Neural progenitor cell (in vitro differentiated cells): ENCODE measurements around the gene TMPRSS9.

ENCODE experiments used
- EZH2 ChIP-seq: fragments of 200-600 bp; sonication (generic); IDR thresholded peaks from 2 replicates; pipeline ENCODE4 v1.6.1; 2017; ENCODE audit warnings: antibody characterized with exemption, mild to moderate bottlenecking, moderate library complexity
- TF ChIP-seq, protein P1 (sequence below): fragments of 200-600 bp; sonication (generic); IDR thresholded peaks from 2 replicates; pipeline ENCODE4 v1.5.1; 2017; ENCODE audit warnings: antibody characterized with exemption, mild to moderate bottlenecking

GRCh38 chr19:2376784-2377519, 16.9 kb downstream of the TMPRSS9 start:
- TF ChIP-seq, protein P1, sequence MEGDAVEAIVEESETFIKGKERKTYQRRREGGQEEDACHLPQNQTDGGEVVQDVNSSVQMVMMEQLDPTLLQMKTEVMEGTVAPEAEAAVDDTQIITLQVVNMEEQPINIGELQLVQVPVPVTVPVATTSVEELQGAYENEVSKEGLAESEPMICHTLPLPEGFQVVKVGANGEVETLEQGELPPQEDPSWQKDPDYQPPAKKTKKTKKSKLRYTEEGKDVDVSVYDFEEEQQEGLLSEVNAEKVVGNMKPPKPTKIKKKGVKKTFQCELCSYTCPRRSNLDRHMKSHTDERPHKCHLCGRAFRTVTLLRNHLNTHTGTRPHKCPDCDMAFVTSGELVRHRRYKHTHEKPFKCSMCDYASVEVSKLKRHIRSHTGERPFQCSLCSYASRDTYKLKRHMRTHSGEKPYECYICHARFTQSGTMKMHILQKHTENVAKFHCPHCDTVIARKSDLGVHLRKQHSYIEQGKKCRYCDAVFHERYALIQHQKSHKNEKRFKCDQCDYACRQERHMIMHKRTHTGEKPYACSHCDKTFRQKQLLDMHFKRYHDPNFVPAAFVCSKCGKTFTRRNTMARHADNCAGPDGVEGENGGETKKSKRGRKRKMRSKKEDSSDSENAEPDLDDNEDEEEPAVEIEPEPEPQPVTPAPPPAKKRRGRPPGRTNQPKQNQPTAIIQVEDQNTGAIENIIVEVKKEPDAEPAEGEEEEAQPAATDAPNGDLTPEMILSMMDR, result no peak
- TF ChIP-seq EZH2, result no peak
